ENCODE measurements around the gene RBM6. TPM values are rescaled to one million over a fixed set of nuclear protein-coding genes. Genes with fewer than 3 reads are reported as not detected.

The RBM6 gene
- polyA plus RNA-seq, 4 donors = 98.8 to 148 (median 115) TPM

DNA sequence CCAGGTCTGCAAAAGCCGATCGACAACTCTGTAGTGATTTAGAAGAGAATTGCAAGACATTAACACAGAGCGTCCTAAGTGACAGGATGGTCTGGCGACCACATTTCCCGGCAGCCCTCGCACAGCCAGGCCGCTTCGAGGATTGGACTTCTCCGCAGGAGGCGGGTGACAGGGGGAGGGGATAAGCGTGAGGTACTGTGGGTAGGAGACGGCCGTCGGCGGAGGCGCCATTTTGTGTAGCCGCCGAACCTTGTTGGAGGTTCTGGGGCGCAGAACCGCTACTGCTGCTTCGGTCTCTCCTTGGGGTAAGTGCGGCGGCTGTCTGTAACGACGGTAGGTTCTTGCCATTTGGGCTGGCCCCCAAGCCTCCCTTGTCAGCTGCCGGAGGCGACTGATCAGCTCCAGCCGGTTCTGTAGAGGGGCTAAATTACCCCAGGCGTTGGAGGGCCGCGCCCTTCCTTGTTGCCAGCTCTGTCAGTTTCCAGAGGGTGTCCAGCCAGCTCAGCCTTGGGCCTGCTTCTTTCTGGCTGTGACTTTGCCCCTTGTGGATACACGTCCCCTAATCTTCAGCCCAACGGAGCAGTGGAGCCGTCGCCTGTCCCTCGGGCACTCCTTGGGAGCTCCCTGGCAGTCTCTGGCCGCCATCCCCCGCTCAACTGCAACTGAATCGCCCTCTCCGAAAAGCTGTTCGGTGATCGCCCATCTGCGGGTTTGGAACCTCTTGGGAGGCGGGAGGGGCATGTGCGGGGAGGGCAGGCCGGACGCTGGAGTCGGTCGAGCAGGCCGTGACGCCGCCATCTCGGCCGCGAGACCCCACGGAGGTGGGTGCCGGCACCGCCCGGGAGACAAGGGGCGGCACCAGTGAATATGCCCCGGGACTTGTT lies 149.0 kb downstream of the RBM6 start, which contains the start of gene RBM5:
Gene RBM5 (plus strand): TSS at position 195 of the 884 bp plus-strand sequence. CDS start 1,516 bp downstream, outside the sequence.
- peak; percentile 79 to 85 (median 83) for DNase-seq (ENCODE audit: low read depth in 4 of 4, low spot score in 3 of 4)

DNA sequence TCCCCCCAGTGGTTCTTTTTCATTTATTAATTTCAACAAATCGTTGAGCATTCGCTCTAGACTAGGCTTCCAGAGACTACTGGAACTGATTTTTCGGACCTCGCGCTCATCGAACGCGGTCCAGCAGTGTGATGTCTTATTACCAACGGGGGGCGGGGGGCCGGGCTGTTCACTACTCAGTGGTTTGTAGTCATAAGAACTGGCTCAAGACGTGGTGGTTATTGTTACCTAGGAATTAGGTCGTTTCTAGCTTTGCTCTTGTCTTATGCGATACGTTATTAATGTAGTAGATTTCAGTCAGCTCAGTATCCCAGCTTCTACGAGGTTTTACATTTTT lies 149.6 kb downstream of the RBM6 start:
- peak in 2 of 4 donors; percentile 2 to 20 for DNase-seq (ENCODE audit: low read depth in 4 of 4, low spot score in 3 of 4)

DNA sequence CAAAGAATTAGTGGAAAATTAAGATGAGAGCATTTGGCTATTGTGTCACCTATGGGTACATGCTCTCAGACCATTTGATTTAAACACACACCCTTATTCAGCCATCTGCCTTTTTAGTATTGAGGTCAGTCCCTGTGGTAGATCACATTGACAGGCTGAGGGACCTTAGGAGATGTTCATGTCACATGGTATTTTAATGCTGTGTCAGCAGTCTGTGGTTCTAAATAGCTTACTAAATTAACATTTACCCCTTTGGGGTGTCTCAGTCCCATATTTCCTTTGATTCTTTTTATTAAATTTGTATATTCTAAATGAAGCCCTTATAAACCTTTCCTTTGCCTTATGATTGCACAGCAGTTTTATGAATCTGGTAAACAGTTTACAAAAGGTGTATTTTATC lies 151.0 kb downstream of the RBM6 start:
- DNase-seq (ENCODE audit: low read depth in 4 of 4, low spot score in 3 of 4) = no peak

DNA sequence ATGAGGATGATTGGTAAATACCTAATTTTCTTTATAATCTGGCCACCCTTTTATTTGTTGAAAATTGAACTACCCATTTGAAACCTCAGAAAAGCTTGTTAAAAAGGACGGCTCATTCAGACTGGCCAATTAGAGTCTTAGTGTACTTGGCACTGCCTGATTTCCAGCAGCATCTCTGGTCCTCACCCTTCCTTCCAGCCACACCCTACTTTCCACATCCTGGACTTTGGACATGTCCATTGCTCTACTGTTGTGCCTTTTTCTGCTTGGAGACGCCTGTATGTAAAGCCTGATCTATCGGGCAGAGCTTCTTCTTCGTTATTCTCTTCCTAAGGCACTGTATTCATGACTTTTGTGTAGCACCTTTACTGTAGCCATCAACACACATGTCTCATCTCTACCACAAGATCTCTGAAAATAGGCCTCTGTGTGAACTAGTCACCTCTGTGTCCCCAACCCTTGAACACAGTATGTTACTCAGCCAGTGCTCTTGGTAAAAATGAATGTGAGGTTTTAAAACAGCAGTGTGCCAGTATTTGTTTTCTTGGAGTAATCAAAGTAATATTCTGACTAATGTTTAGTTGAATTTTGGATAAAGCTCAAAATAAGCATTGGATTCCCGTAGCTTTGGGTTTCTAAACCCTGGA lies 155.5 kb downstream of the RBM6 start:
- DNase-seq (ENCODE audit: low read depth in 4 of 4, low spot score in 3 of 4) = no peak

DNA sequence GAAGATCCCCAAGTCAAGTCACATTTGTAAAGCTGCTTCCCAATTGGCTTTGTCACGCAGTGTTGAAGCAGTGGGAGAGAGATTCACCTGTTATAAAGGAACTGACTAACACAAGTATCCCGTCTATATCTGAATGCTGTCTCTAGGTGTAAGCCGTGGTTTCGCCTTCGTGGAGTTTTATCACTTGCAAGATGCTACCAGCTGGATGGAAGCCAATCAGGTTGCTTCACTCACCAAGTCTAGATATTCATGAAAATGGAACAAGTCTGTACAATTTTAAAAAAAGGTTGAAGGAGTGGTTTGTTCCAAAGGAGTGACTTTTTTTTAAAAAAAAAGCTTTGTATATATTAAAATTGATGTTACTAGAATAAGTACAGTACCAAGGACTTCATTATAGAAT lies 160.4 kb downstream of the RBM6 start:
- no peak for DNase-seq (ENCODE audit: low read depth in 4 of 4, low spot score in 3 of 4)

DNA sequence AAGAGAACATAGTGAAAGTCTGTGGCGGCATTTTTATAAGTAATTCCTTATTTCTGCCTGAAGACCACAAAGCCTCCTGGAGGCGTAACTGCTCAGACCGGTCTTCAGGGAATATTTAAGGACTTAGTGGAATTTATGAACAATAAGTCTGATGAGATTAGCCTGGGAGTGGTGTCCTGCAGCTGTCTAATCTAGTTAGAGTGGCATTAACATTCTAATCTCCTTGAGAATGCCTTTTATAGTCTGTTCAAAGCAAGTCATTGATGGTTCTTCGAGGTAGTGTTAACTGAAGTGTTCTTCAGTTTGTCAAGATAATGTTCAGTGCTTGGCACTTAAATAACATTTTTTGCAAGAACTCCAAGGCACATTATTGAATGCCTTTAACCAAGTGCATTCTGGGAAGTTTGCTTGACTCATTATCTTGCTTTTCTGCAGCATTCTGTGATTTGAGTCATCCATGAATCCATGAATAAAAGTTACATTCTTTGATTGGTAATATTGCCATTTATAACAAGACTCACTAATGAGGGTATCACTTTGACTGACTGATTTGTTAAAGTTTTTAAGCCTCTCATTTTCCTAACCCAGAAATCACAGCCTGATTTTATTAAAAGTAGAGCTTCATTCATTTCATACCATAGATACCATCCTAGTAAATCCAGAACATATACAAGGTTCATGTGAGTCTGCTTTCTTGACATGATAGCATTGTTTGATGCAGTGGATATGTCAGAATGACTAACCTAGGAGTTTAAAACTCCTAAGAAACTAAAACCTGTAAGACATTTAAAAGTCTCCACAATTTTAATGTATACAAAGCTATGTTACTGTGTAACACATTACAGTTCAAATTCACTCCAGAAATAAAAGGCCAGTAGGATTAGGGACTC lies 161.3 kb downstream of the RBM6 start:
- no peak for DNase-seq (ENCODE audit: low read depth in 4 of 4, low spot score in 3 of 4)

DNA sequence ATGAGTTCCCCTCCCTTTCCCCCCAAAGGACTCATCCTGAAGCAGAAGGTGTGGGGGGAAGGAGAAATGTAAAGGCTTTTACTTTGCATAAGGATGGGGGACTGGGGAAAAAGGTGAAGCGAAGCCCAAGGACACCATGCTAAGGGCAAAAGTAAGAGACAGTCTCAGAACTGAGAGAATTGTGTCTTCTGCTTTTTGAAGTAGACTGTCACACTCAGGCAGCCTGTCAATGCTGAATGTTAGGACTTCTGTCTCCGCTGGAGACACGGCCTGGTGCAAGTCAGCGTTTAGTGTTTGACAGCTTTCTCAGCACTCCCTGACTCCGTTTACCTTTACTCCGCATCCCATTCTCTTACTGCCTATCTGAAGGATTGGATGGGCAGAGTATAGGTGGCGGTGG lies 162.6 kb downstream of the RBM6 start:
- DNase-seq (ENCODE audit: low read depth in 4 of 4, low spot score in 3 of 4) = no peak

DNA sequence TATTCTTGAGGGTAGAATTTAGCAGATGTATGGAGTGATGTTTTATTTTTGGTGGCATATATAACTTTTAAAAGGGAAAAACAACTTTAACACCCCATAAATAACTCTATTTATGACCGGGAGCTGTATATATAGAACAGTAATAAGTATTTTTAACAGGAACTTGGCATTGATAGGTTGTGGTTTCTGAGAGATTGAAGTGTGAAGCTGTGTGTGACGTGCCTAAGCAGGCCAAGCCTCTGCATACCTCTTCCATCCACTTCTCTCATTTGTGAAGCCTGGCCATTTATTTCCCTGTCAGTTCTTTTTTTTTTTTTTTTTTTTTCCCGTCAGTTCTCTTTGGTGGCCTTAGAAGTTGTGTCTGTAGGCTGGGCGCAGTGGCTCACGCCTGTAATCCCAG lies 171.8 kb downstream of the RBM6 start:
- no peak for DNase-seq (ENCODE audit: low read depth in 4 of 4, low spot score in 3 of 4)

DNA sequence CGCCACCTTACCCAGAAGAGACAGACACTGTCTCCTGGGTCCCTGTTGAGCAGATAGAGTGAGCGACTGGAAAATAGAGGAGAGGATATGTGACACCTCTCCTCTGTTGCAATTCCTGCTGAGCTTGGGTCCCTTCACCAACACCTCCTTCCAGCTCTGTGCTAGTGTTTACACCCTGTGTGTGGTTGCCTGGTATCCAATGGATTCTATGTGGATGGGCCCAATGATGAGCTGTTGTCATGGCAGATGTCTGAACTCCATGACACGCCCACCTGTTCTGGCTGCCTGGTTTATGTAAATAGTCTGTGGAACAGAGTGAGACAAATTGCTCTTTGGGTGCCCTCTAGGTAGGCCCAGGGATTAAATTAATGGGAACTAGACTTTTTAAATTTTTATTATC lies 172.5 kb downstream of the RBM6 start:
- DNase-seq (ENCODE audit: low read depth in 4 of 4, low spot score in 3 of 4) = no peak

DNA sequence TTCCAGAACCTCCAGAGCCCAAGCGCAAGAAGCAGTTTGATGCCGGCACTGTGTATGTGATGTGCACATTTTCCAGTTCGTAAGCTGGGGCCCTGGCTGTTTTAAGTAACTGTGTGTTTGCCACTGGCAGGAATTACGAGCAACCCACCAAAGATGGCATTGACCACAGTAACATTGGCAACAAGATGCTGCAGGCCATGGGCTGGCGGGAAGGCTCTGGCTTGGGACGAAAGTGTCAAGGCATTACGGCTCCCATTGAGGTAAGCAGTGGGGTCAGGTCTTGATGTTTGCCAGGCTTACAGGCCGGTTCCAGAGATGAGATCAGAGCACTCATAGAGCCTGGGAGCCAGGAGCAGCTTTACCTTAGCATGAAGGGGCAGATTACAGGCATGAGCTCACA lies 177.2 kb downstream of the RBM6 start:
- no peak for DNase-seq (ENCODE audit: low read depth in 4 of 4, low spot score in 3 of 4)

DNA sequence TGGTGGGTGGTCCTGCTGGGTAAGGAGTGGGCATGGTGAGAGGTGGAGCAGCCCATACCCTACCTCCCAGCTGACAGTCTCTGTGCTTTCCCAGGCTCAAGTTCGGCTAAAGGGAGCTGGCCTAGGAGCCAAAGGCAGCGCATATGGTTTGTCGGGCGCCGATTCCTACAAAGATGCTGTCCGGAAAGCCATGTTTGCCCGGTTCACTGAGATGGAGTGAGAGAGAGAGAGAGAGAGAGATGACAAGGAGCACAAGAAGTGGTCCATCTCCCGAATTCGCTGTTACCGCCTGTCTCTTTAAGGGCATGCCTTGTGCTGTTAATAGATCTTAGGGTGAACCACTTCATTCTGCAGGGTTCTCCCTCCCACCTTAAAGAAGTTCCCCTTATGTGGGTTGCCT lies 178.3 kb downstream of the RBM6 start:
- no peak for DNase-seq (ENCODE audit: low read depth in 4 of 4, low spot score in 3 of 4)

DNA sequence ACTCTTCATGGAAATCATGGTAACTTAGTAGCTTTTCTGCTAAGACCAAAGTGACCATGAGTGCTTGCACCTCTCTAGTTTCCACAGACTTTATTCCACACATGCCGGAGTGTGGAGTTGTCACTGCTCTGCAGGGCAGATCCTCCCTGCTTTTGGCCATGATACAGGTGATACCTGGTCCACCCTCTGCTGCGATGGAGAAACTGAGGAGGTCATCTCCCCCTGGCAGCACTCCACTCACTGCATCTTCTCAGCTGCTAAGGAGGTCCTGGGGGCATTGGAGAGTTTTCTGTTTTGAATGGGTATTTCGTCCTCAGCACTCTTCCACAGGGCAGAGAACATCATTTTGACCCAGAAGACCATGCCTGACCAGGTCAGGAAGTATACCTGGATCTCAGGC lies 179.8 kb downstream of the RBM6 start:
- no peak for DNase-seq (ENCODE audit: low read depth in 4 of 4, low spot score in 3 of 4)

DNA sequence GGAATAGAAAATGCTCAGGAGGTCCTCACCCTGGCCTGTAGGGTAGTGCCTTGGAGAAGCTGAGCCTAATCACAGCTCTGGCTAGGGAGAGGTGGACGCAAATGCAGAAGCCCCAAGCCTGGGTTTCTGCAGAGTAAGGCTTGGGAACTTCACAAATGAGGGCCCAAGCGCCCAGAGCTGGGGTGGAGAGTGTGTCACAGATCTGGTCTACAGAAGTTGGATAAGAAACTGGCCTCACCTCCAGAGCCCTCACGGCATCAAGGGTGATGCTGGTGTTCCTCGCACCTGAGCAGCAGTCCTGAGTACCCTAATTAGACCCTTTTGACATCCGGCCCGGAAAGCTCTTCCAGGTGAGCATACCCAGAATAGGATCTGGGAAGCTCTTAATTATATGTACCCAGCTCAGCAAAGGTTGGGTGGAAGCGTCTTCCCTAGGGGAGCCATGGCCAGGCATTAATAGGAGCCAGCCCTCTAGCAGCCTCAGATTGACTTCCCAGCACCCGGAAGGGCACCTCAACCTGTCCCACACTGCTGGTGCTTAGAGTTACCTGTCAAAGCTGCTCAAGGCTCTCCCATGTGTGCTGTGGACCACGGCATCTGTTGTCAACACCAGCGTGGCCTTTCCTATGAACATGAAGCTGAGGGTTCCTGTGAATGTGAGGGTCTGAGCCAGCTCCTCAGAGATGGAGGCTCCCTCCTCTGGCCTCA lies 180.6 kb downstream of the RBM6 start:
- DNase-seq (ENCODE audit: low read depth in 4 of 4, low spot score in 3 of 4) = no peak

DNA sequence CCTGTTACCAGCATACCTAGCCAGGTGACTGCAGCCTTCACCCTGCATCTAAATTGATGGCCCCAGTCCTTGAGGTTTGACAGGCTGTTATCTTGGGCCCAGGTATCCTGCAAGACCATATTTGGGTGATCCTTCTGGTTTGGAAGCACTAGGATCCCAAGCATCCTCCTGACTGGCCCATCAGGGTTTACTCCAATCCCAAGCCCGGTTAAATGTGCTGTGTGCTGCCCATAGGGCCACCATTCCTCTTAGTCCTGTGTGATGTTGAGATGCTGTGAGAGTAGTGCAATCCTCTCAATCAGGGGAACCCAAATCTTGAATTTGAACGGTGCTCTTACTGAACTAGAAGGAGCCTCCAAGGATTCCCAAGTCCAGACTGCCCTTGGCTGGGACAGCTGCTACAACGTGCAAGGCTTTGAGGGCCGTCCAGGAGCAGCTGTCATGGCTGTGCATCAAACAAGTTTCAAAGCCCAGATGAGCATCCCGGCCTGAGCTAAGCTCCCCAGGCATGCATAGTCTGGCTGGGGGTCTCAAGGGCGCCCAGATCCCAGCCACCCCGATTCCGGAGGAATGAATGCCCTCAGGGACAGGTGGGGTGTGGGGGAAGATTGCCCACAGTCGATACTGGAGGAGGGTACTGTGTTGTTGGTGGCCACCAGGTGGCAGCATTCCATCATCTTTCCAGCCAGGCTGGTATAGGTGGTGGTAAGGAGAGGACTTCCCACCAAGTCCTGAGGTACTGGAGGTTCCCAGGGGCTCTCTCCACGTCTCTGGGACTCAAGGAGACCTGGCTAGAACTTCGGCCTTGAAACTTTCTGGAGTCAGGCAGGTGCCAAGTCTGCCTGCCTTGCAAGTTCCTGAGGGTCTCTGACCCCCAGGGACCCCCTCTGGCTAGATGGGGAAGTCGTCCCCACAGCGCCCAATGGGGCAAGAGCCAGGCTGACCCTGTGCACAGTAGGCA lies 181.4 kb downstream of the RBM6 start:
- peak; percentile 63 to 73 (median 68) for DNase-seq (ENCODE audit: low read depth in 4 of 4, low spot score in 3 of 4)

DNA sequence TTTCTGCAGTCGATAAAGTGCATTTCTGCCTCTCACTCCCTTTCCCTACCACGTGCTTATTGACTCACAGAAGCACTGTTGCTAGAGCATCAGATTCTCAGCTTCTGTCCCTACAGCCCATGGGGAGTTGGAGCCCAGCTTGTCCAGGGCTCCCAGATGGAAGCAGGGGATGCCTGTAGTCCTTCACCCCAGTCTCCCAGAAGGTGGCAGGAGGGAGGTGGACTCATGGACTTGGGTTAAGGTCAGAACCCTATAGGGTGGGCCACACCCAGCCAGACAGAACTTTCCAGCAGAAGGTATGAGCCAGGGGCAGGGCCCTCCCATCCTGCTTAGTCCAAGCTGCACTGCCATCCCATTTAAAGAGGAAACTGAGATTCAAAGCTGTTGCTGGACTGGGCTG lies 182.1 kb downstream of the RBM6 start:
- no peak for DNase-seq (ENCODE audit: low read depth in 4 of 4, low spot score in 3 of 4)

DNA sequence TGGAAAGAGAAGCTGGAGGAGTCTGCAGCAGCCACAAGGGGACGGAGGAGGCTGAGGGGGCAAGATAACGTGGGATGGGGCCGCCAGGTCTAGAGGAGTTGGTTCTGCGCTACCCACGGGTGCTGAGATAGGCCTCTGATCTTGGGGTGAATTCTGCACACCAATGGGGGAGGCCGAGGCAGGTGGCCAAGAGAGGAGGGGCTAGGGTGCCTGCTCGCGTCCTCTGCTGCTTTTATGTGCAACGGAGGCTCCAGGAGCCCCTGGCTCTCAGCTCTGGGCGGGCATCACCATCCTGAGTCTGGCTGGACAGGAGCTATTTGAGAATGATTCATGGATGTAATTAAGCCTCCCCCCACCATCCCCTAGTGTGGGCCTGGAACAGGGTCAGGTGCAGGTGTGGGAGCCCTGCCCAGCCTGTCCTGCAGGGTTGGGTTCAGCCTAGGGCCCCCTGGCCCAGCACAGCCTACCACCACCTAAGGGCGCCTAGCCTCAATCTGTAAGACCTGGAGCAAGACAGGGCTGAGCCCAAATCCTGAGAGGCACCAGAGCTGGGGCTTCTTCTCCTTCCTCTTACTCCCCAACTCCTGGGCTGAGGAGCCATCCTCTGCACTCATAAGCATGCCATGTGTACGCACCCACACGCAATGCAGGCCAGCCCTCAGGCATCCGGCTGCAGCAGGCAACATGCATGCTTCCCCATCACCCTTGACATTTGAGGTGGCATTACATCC lies 182.9 kb downstream of the RBM6 start:
- DNase-seq (ENCODE audit: low read depth in 4 of 4, low spot score in 3 of 4) = no peak

DNA sequence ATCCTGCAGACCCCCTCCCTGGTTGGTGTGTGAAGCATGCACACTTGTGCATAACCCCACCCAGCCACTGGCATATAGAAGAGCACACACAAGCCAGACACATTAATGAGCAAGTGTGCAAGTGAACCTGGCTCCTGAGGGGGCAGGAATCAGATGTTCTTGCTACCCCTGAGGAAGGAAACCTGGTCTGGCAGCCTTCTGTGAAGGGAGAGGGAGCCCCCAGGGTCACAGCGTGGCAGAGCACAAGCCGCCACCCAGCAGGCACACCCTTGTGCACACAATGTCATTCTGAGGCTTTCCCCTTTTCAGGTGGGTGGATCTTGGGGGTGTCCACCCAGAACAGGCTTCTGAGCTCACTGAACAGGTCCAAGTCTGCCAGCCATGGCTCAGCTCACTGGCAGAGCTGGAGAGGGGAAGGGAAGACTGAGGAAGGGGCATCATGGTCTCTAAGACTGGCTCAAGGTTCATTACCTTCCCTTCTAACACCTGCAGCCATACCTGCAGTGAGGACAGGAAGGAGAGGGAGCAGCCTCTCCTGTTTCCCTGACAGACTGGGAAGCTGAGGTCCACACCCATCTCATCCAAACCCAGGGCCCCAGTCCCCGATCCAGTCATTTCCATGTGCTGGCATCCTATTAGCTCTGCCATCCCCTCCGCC lies 183.6 kb downstream of the RBM6 start:
- DNase-seq (ENCODE audit: low read depth in 4 of 4, low spot score in 3 of 4) = no peak
